Stimulated activated CD8-positive, alpha-beta memory T cell treated with anti-CD3 and anti-CD28 coated beads, Interleukin-2, amount 100 ng/mL, for 48 hours (primary cell): ENCODE measurements around the gene HAX1.
A peak's percentile ranks its signal among the peaks of the same experiment; 100 is the strongest.
"Not testable (repeated sequence)": the region's sequence is repeated elsewhere in the genome, so short reads cannot be mapped to it uniquely, and the experiment has no call there.

Experiments
- DNase-seq, 2 donors: peaks; one replicate each; pipeline ENCODE4 v3.0.0-alpha.2; 2020; ENCODE audit warnings: low read depth in 2 of 2

HAX1 gene

DNA sequence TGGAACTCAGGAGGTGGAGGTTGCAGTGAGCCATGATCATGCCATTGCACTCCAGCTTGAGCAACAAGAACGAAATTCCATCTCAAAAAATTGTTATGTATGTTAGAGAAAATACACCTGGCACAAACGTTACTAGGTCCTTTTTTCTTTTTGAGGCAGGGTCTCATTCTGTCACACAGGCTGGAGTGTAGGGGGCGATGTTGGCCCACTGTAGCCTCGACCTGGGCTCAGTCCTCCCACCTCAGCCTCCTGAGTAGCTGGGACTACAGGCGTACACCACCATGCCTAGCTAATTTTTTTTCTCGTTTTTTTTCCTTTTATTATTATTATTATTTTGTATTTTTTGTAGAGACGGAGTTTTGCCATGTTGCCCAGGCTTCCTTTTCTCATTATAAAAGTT, 4.4 kb downstream of the HAX1 start:
- DNase-seq, result peak in 1 of 2 donors; percentile 17

DNA sequence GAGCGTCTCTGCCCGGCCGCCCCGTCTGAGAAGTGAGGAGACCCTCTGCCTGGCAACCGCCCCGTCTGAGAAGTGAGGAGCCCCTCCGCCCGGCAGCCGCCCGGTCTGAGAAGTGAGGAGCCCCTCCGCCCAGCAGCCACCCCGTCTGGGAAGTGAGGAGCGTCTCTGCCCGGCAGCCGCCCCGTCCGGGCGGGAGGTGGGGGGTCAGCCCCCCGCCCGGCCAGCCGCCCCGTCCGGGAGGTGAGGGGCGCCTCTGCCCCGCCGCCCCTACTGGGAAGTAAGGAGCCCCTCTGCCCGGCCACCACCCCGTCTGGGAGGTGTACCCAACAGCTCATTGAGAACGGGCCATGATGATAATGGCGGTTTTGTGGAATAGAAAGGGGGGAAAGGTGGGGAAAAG, 15.2 kb downstream of the HAX1 start:
- DNase-seq, result not testable (repeated sequence)

DNA sequence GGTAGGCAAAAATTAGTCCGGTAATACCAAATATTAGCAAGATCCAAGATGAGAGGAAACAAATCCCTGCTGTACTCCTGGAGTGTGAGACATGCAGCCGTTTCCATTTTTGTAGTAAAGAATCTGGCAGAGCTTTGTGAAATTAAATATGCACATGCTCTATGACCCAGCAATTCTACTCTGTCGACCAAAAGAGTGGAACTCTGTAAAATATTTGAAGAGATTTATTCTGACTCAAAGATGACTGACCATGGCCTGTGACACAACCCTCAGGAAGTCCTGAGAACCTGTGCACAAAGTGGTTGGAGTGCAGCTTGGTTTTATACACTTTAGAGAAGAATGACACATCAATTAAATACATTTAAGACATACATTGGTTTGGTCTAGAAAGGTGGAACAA, 16.2 kb downstream of the HAX1 start:
- DNase-seq, result no peak

DNA sequence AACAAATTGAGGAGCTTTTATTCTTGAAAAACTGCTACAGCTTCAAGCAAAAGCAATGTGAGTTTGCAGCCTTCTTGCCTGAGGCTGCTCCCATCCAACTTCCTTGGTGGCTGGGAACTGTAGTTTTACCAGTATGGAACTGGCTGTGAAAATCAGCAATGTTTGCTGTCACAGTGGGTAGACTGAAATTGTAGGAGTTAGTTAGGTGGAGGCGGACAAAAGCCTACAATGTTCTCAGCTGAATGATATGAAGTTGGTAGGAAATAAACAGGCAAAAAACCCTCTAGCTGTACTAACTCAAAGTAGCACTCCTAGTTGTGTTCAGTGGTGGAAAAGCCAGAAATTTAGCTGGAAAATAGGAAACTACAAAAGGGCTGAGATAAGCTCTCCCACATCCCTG, 18.5 kb downstream of the HAX1 start:
- DNase-seq, result no peak

DNA sequence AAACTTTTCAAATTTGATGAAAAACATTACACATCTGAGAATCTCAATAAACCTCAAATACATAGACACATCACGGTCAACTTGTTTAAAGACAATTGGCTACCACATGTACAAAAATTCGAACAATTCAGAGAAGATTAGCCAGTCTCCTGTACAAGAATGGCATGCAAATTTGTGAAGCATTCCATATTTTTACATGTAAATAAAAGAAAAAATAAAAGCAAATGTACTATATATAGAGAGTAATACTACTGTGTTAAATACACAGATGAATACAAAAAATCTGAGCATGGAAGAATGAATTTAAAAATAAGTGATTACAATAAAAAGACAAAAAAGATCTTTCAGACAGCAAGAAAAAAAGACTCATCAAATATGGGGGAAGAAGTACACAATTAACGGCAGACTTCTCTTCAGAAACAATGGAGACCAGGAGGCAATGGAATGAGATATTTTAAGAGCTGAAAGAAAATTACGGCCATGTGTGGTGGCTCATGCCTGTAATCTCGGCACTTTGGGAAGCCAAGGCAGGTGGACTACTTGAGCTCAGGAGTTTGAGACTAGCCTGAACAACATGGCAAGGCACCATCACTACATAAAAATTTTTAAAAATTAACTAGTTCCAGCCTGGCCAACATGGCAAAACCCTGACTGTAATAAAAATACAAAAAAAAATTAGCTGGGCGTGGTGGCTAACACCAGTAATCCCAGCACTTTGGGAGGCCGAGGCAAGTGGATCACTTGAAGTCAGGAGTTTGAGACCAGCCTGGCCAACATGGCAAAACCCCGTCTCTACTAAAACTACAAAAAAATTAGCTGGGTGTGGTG, 23.2 kb downstream of the HAX1 start:
- no peak for DNase-seq

DNA sequence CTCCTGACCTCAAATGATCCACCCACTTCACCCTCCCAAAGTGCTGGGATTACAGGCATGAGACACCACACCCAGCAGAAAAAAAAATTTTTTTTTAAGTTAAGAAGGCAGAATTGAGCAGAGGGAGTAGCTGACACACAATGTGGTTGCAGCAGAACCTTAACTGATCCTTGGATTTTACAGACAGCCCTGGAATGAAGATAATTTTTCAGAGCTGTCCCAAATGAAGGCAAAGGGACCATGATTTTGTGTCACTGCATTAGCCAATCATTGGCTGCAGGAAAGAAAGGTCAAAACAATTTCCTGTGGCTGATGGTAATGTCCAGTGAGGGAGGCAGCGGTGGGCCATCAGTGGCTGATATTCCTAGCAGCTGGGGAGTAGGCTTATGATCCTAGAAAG, 29.2 kb downstream of the HAX1 start:
- no peak for DNase-seq

DNA sequence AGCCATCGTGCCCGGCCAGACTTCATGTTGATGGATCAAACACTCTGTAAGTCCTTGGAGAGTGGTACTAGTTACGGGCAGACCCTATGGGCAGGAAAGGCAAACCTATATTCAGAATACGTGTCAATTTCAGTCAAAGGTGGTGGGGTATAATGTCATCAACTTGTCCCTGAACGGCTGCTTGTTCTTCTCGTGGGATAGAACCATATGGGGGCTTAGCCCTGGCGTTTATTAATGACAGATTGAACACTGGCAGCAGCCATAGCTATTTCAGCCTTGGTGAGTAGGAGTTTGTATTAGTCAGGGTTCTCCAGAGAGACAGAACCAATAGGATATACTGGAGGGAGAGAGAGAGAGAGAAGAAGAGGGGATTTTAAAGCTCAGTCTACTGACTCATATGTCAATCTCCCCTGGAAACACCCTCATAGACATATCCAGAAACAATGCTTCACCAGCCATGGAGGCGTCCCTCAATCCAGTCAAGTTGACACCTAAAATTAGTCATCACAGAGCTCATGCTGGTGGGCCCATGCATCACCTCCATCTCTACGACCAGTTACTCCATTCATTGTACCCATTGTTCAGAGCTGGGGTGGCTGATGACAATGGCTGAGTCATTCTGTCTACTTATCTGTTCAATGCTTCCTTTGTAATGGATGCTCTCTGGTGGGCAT, 32.4 kb downstream of the HAX1 start:
- DNase-seq, result no peak

DNA sequence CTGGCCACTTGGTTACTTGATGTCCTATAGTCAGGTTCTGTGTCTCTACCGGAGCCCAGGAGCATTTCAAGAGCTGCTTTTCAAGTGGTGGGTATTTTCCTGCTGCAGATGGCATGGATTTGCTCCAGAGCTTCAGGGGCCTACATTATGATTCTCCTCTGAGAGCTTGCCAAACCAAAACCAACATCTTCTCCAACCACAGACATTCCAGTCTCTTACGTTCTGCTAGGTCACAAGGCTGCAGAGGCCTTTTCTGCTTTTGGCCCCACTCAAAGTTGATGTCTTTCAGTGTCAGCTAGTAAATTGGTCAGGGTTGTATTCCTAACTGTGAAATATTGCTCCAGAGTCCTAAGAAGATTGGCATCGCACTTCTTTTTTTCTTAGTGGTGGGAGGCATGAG, 33.7 kb downstream of the HAX1 start:
- no peak for DNase-seq

DNA sequence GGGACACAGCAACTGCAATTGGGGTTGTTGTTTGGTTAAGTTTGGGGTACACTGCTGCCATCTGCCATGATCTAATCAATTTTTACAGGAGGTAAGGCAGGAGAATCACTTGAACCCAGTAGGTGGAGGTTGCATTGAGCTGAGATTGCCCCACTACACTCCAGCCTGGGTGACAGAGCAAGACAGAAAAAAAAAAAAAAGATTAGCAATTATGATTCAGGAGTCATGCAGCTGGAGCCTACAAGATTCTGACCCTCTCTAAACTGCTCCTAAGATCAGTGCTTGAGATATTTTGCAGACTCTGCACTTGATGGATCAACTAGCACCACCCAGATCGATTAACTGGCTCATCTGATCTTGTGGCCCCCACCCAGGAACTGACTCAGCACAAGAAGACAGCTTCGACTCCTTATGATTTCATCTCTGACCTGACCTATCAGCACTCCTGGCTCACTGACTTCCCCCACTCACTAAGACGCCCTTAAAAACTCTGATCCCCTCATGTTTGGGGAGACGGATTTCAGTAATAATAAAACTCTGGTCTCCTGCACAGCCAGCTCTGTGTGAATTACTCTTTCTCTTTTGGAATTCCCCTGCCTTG, 35.3 kb downstream of the HAX1 start:
- not testable (repeated sequence) for DNase-seq

DNA sequence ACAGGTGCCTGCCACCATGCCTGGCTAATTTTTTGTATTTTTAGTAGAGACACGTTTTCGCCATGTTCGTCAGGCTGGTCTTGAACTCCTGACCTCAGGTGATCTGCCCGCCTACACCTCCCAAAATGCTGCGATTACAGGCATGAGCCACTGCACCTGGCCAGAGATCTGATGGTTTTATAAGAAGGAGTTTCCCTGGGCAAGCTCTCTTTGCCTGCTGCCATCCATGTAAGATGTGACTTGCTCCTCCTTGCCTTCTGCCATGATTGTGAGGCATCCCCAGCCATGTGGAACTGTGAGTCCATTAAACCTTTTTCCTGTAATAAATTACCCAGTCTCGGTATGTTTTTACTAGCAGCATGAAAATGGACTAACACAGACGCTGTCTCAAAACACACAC, 36.7 kb downstream of the HAX1 start:
- DNase-seq, result not testable (repeated sequence)

DNA sequence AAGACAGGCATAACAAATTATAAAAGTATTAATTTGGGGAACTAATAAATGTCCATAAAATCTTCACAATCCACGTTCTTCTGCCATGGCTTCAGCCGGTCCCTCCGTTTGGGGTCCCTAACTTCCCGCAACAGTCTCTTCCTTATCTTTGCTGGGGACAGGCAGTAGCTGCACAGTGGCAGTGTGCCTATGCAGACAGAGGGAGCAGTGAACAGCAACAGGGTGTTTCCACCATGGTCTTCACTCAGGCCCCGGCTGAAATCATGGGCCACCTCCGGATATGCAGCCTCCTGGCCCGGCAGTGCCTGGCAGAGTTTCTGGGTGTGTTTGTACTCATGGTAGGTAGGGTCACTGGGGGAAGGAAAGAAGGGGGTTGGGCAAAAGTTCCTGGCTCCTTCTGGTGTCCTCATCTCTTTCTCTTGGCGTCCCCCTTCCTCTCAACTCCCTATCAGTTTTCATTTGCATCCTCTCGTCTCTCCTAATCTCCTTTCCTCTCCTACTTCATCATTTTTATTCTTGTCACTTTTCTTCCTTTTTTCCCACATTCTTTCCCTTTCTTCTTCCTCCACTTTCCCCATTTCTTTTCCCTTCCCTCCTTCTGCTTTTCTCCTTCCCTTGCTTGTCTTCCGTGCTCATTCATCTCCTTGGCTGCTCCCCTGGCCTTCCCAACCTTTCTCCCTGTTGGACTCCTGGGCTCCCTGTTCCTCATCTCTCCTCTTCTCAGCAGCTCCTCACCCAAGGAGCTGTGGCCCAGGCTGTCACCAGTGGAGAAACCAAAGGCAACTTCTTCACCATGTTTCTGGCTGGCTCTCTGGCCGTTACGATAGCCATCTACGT, 40.0 kb downstream of the HAX1 start:
- not testable (repeated sequence) for DNase-seq

DNA sequence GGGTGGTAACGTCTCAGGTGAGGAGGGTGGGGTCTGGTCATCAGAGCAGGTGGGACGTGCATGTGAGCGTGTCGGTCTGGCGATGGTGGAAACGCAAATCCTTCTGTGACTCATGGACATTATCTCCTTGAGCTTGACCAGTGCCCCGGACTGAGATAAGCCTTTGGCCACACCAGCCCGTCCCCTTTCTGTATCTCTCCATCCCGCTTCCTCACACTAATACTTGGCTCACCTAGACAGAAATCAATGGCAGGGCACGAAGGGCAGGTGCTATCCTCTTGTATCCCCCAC, 40.6 kb downstream of the HAX1 start:
- no peak for DNase-seq

DNA sequence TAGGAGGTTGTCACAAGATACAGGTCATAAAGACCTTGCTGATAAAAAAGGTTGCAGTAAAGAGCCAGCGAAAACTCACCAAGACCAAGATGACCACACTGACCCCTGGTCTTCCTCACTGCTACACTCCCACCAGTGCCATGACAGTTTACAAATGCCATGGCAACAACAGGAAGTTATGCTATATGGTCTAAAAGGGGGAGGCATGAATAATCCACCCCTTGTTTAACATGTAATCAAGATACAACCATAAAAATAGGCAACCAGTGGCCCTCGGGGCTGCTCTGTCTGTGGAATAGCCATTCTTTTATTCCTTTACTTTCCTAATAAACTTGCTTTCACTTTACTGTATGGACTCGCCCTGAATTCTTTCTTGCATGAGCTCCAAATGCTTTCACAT, 41.8 kb downstream of the HAX1 start:
- DNase-seq, result not testable (repeated sequence)

DNA sequence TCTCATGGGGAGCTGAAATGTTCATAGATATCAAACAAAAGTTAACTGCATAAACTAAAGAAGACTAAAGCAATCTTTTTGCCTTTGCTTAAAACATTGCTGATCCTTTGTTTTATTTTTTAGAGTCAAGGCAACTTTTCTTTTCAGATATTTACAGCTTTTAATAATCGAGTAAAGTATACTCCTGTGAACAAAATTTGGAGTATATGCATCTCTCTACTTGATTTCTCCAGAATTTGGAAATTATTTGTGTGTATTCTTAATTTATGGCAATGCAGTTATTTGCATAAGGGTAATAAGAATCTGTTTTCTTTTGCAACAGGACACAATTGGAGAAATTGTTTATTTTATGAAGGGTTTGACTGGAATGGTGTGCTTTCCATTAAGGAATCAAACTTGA, 44.3 kb downstream of the HAX1 start:
- no peak for DNase-seq

DNA sequence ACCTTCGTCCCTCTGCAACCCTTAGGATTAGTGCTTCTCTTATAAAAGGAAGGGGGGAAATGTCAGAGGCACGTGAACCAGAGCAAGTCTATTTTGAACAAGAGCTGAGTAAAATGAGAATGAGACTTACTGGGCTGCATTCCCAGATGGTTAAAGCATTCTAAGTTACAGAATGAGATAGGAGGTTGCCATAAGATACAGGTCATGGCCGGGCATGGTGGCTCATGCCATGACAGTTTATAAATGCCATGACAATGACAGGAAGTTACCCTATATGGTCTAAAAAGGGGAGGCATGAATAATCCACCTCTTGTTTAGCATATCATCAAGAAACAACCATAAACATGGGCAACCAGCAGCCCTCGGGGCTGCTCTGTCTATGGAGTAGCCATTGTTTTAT, 46.0 kb downstream of the HAX1 start:
- DNase-seq, result no peak

DNA sequence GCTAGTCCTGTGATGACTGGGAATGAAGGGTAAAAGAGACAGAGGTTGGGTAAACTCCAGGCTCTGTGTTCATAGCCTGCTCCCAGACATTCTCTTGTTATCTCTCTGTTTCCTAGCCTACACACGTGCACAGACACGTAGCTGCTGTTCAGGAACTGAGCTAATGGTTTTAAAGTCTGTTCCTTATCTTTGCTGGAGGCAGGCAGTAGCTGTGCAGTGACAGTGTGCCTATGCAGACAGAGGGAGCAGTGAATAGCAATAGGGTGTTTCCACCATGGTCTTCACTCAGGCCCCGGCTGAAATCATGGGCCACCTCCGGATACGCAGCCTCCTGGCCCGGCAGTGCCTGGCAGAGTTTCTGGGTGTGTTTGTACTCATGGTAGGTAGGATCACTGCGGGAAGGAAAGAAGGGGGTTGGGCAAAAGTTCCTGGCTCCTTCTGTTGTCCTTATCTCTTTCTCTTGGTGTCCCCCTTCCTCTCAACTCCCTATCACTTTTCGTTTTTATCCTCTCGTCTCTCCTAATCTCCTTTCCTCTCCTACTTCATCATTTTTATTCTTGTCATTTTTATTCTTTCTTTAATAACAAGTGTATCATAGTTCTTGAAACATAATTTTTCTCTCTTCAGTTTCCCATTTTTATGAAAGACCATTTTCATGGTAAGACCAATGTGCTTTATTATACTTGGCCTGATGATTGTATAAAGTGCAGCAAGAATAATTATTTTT, 48.6 kb downstream of the HAX1 start, which contains the start of gene AQP10:
Gene AQP10, plus strand, starts transcription at position 212 of the 727 bp plus-strand sequence. Its CDS starts 63 bp downstream, at position 275.
- DNase-seq, result no peak

DNA sequence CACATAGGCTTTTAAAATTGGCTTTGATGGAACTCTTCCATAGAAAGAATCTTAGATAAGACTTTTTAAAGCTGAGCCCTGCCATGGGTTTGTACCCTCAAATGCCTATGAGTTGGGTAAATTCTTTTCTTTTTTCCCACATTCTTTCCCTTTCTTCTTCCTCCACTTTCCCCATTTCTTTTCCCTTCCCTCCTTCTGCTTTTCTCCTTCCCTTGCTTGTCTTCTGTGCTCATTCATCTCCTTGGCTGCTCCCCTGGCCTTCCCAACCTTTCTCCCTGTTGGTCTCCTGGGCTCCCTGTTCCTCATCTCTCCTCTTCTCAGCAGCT, 49.1 kb downstream of the HAX1 start:
- DNase-seq, result not testable (repeated sequence)

DNA sequence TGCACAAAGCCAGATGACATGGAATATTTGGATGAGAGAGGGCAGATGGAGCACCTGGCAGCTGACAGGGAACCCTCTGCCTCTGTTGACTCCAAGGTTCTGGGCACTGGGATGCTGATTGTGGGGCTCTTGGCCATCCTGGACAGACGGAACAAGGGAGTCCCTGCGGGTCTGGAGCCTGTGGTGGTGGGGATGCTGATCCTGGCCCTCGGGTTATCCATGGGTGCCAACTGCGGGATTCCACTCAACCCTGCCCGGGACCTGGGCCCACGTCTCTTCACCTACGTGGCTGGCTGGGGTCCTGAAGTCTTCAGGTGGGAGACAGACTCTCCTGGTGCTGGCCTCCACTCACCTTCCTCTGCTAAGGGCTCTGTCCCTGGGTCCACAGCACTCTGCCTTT, 51.1 kb downstream of the HAX1 start:
- no peak for DNase-seq

DNA sequence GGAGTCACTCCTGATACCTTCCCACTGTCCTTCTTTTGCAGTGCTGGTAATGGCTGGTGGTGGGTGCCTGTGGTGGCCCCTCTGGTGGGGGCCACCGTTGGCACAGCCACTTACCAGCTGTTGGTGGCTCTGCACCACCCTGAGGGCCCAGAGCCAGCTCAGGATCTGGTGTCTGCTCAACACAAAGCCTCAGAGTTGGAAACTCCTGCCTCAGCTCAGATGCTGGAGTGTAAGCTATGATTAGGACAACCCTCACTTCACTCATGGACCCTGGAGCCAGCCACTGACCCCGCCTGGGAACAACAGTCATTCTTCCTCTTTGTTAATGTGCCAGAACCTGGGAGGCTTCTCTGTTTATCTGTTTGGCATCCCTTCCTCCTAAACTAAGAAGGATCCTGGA, 51.8 kb downstream of the HAX1 start:
- no peak for DNase-seq

DNA sequence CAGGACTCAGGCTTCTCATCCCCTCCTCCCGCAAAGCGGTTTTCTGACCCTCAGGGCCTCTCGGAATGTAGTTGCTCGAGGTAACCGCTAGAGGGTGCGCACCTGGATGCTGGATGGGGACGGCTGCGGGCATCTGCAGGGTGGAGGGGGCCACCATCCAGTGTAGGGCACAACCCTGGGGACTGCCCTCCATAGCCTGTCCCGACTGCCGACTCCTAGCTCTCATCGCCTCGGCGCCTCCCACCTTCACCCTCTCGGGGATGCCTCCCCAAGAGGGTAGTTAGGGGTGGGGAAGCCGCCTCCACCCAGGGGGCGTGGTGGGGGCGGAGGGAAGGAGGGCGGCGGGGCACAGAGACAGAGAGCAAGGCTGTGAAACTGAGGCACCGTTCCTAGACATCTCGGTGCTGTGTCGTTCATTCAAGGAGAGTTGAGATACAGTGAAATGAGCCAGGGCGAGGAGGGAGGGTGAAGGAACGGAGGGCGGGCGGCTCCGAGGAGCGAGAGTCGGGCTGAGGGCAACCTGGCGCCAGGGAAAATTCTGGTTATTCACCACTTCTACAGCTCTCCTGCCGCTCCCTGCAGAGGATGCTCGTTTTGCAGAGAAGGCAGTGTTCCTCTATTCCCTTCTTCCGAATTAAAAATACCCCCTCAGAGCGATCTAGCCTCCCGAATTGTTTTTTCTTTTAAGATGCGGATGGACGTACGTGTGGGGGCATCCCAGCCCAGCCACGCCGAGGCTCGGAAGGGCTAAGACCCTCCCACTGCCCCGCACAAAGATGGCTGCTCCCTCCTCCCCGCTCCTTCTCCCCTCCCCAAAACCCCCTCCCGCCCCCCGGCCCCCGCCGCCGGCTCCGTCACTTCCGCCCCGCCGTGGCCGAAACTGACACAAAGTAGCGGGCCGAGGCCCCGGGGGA, 52.5 kb downstream of the HAX1 start, which contains the start of gene ATP8B2:
Gene ATP8B2, plus strand, starts transcription at position 857 of the 914 bp plus-strand sequence. CDS start 2,617 bp downstream, outside the sequence.
- DNase-seq, result peak; percentile 65 to 77
